Hippocampal formation (tissue), 2 donors: ENCODE results near the gene KLHL26.
A peak's percentile ranks its signal among the peaks of the same experiment; 100 is the strongest.
"Not testable (repeated sequence)": the region's sequence is repeated elsewhere in the genome, so short reads cannot be mapped to it uniquely, and the experiment has no call there.

ENCODE experiments used
- DNase-seq, 2 donors: peaks; one replicate each; lab custom pipeline; 2025; lab: John Stamatoyannopoulos, UW

The KLHL26 gene

GRCh38 chr19:18666317-18666716 lies 29.5 kb downstream of the KLHL26 start:
- no peak for DNase-seq

- DNase-seq, result no peak
Measured at GRCh38 chr19:18666784-18667183, 30.0 kb downstream of the KLHL26 start.

- no peak for DNase-seq
Measured at GRCh38 chr19:18667531-18668251, 30.9 kb downstream of the KLHL26 start.

GRCh38 chr19:18668252-18668631 lies 31.4 kb downstream of the KLHL26 start:
- no peak for DNase-seq

GRCh38 chr19:18668744-18669523 lies 32.1 kb downstream of the KLHL26 start:
- no peak for DNase-seq

- DNase-seq, result no peak
Measured at GRCh38 chr19:18669524-18669817, 32.6 kb downstream of the KLHL26 start.

- no peak for DNase-seq
Measured at GRCh38 chr19:18669883-18670282, 33.1 kb downstream of the KLHL26 start.

GRCh38 chr19:18670312-18670711 lies 33.5 kb downstream of the KLHL26 start:
- no peak for DNase-seq

- no peak for DNase-seq
Measured at GRCh38 chr19:18671303-18672043, 34.6 kb downstream of the KLHL26 start.

- DNase-seq, result no peak
Measured at GRCh38 chr19:18672044-18672451, 35.2 kb downstream of the KLHL26 start.

GRCh38 chr19:18672606-18673337 lies 35.9 kb downstream of the KLHL26 start:
- peak in 1 of 2 donors; percentile 39 for DNase-seq

GRCh38 chr19:18674616-18675015 lies 37.8 kb downstream of the KLHL26 start:
- DNase-seq, result peak; percentile 27 to 57

- no peak for DNase-seq
Measured at GRCh38 chr19:18675779-18676178, 39.0 kb downstream of the KLHL26 start.

GRCh38 chr19:18676692-18677091 lies 39.9 kb downstream of the KLHL26 start:
- DNase-seq, result no peak

- DNase-seq, result no peak
Measured at GRCh38 chr19:18677156-18677555, 40.3 kb downstream of the KLHL26 start.

GRCh38 chr19:18680148-18680547 lies 43.3 kb downstream of the KLHL26 start:
- not testable (repeated sequence) for DNase-seq

- DNase-seq, result no peak
Measured at GRCh38 chr19:18682807-18683108, 45.9 kb downstream of the KLHL26 start.

- peak; percentile 50 to 73 for DNase-seq
Measured at GRCh38 chr19:18683109-18683957, 46.5 kb downstream of the KLHL26 start, which contains the start of gene CRTC1. Gene CRTC1, plus strand, starts transcription at chr19:18683680. Its CDS starts 23 bp downstream, at chr19:18683703.

- no peak for DNase-seq
Measured at GRCh38 chr19:18683958-18684641, 47.3 kb downstream of the KLHL26 start.

GRCh38 chr19:18684642-18684993 lies 47.8 kb downstream of the KLHL26 start:
- DNase-seq, result no peak
